ENCODE data around the gene AK4. TPM values are rescaled to one million over a fixed set of nuclear protein-coding genes. Genes with fewer than 3 reads are reported as not detected.

The AK4 gene
- total RNA-seq, 1 donor, result 11.6 TPM

GRCh38 chr1:65209005-65209885, 61.2 kb downstream of the AK4 start:
- DNase-seq (ENCODE audit: low read depth in 2 of 3, low spot score in 2 of 3), result peak in 2 of 3 donors; percentile 41 to 62

- no peak for DNase-seq (ENCODE audit: low read depth in 2 of 3, low spot score in 2 of 3)
Measured at GRCh38 chr1:65210325-65210724, 62.3 kb downstream of the AK4 start.

GRCh38 chr1:65211331-65211730, 63.3 kb downstream of the AK4 start:
- no peak for DNase-seq (ENCODE audit: low read depth in 2 of 3, low spot score in 2 of 3)

GRCh38 chr1:65213271-65214023, 65.4 kb downstream of the AK4 start:
- DNase-seq (ENCODE audit: low read depth in 2 of 3, low spot score in 2 of 3), result no peak

- no peak for DNase-seq (ENCODE audit: low read depth in 2 of 3, low spot score in 2 of 3)
Measured at GRCh38 chr1:65214340-65215027, 66.5 kb downstream of the AK4 start.

GRCh38 chr1:65216989-65217388, 69.0 kb downstream of the AK4 start:
- no peak for DNase-seq (ENCODE audit: low read depth in 2 of 3, low spot score in 2 of 3)

GRCh38 chr1:65221638-65222339, 73.8 kb downstream of the AK4 start:
- DNase-seq (ENCODE audit: low read depth in 2 of 3, low spot score in 2 of 3), result no peak

- DNase-seq (ENCODE audit: low read depth in 2 of 3, low spot score in 2 of 3), result no peak
Measured at GRCh38 chr1:65222340-65222940, 74.4 kb downstream of the AK4 start.

- DNase-seq (ENCODE audit: low read depth in 2 of 3, low spot score in 2 of 3), result no peak
Measured at GRCh38 chr1:65224681-65225091, 76.7 kb downstream of the AK4 start.

- no peak for DNase-seq (ENCODE audit: low read depth in 2 of 3, low spot score in 2 of 3)
Measured at GRCh38 chr1:65225179-65225578, 77.2 kb downstream of the AK4 start.

- no peak for DNase-seq (ENCODE audit: low read depth in 2 of 3, low spot score in 2 of 3)
Measured at GRCh38 chr1:65229201-65229600, 81.2 kb downstream of the AK4 start.

- no peak for DNase-seq (ENCODE audit: low read depth in 2 of 3, low spot score in 2 of 3)
Measured at GRCh38 chr1:65229754-65230339, 81.8 kb downstream of the AK4 start.

GRCh38 chr1:65230731-65231481, 82.9 kb downstream of the AK4 start:
- DNase-seq (ENCODE audit: low read depth in 2 of 3, low spot score in 2 of 3), result peak in 2 of 3 donors; percentile 68 to 94

GRCh38 chr1:65231718-65232330, 83.8 kb downstream of the AK4 start:
- peak in 1 of 3 donors; percentile 14 for DNase-seq (ENCODE audit: low read depth in 2 of 3, low spot score in 2 of 3)

GRCh38 chr1:65232461-65232990, 84.5 kb downstream of the AK4 start:
- DNase-seq (ENCODE audit: low read depth in 2 of 3, low spot score in 2 of 3), result peak in 1 of 3 donors; percentile 43

GRCh38 chr1:65233782-65234181, 85.8 kb downstream of the AK4 start:
- DNase-seq (ENCODE audit: low read depth in 2 of 3, low spot score in 2 of 3), result no peak

- peak in 2 of 3 donors; percentile 46 to 82 for DNase-seq (ENCODE audit: low read depth in 2 of 3, low spot score in 2 of 3)
Measured at GRCh38 chr1:65235867-65236805, 88.1 kb downstream of the AK4 start.
